Trophoblast cell (in vitro differentiated cells and primary cell): ENCODE measurements around the gene FAM53A.

Experiments used
- DNase-seq, 2 donors: peaks; one replicate each; pipeline ENCODE4 v3.0.0-alpha.2; 2016
- H2AFZ ChIP-seq: 2 replicates; pipeline ENCODE4 v1.6.1; 2013; ENCODE audit warnings: low read length, moderate library complexity, mild to moderate bottlenecking; ENCODE audit not compliant: insufficient read depth, poor library complexity
- H2AK5ac ChIP-seq: 2 replicates; pipeline ENCODE4 v1.6.1; 2013; ENCODE audit warnings: mild to moderate bottlenecking, low read length
- H2BK120ac ChIP-seq: 2 replicates; pipeline ENCODE4 v1.6.1; 2013; ENCODE audit warnings: low read length, mild to moderate bottlenecking, moderate library complexity; ENCODE audit not compliant: insufficient read depth, poor library complexity
- H2BK12ac ChIP-seq: 2 replicates; pipeline ENCODE4 v1.6.1; 2013; ENCODE audit warnings: mild to moderate bottlenecking, low read length, moderate library complexity
- H2BK5ac ChIP-seq: 2 replicates; pipeline ENCODE4 v1.6.1; 2013; ENCODE audit warnings: low read length, low read depth, moderate library complexity, mild to moderate bottlenecking; ENCODE audit not compliant: poor library complexity
- H3K14ac ChIP-seq: 2 replicates; pipeline ENCODE4 v1.6.1; 2013; ENCODE audit warnings: mild to moderate bottlenecking, low read length
- H3K18ac ChIP-seq: 2 replicates; pipeline ENCODE4 v1.6.1; 2013; ENCODE audit warnings: mild to moderate bottlenecking, low read length
- H3K23ac ChIP-seq: 2 replicates; pipeline ENCODE4 v1.6.1; 2013; ENCODE audit warnings: low read length
- H3K27ac ChIP-seq: 2 replicates; pipeline ENCODE4 v1.5.1; 2013; ENCODE audit warnings: low read depth, mild to moderate bottlenecking, inconsistent platforms, low read length, moderate library complexity
- H3K27me3 ChIP-seq: 2 replicates; pipeline ENCODE4 v1.6.1; 2013; ENCODE audit warnings: inconsistent platforms, mild to moderate bottlenecking, low read length, moderate library complexity; ENCODE audit not compliant: insufficient read depth
- H3K36me3 ChIP-seq, 2 experiments: 1 replicate in 1 of 2; 2 replicates in 1 of 2; pipeline ENCODE4 v1.6.1; 2013; ENCODE audit warnings: low read length in 2 of 2, mild to moderate bottlenecking in 2 of 2, moderate library complexity in 1 of 2; ENCODE audit not compliant: insufficient read depth in 2 of 2, control insufficient read depth in 1 of 2
- H3K4ac ChIP-seq: 2 replicates; pipeline ENCODE4 v1.6.1; 2013; ENCODE audit warnings: low read depth, mild to moderate bottlenecking, low read length, moderate library complexity
- H3K4me1 ChIP-seq, 2 experiments: 1 replicate in 1 of 2; 2 replicates in 1 of 2; pipeline ENCODE4 v1.6.1; 2013; ENCODE audit warnings: low read length in 2 of 2, mild to moderate bottlenecking in 2 of 2, moderate library complexity in 1 of 2; ENCODE audit not compliant: insufficient read depth in 2 of 2, control insufficient read depth in 1 of 2
- H3K4me2 ChIP-seq: 2 replicates; pipeline ENCODE4 v1.6.1; 2013; ENCODE audit warnings: inconsistent platforms, mild to moderate bottlenecking, low read length, moderate library complexity
- H3K4me3 ChIP-seq: 2 replicates; pipeline ENCODE4 v1.5.1; 2013; ENCODE audit warnings: mild to moderate bottlenecking, low read depth, low read length, inconsistent platforms
- H3K79me1 ChIP-seq: one replicate; pipeline ENCODE4 v1.6.1; 2013; ENCODE audit warnings: low read length
- H3K79me2 ChIP-seq: 2 replicates; pipeline ENCODE4 v1.6.1; 2013; ENCODE audit warnings: low read length, mild to moderate bottlenecking; ENCODE audit not compliant: control insufficient read depth, insufficient read depth, poor library complexity
- H3K9ac ChIP-seq: 2 replicates; pipeline ENCODE4 v1.6.1; 2013; ENCODE audit warnings: mild to moderate bottlenecking, low read length
- H3K9me3 ChIP-seq: 2 replicates; pipeline ENCODE4 v1.6.1; 2013; ENCODE audit warnings: low read depth, mild to moderate bottlenecking, control low read depth, inconsistent platforms, low read length; ENCODE audit not compliant: insufficient read depth
- H4K12ac ChIP-seq: 2 replicates; pipeline ENCODE4 v1.6.1; 2013; ENCODE audit warnings: low read depth, mild to moderate bottlenecking, low read length, moderate library complexity
- H4K8ac ChIP-seq: 2 replicates; pipeline ENCODE4 v1.6.1; 2013; ENCODE audit warnings: low read depth, mild to moderate bottlenecking, low read length, moderate library complexity
- H4K91ac ChIP-seq: one replicate; pipeline ENCODE4 v1.6.1; 2013; ENCODE audit warnings: low read depth, mild to moderate bottlenecking, low read length, moderate library complexity
- WGBS: extraction: QIAGEN DNeasy Blood & Tissue Kit; methylation state at CpG from one replicate; pipeline ENCODE4 v1.1.7; 2013; ENCODE audit warnings: missing lambda C conversion rate; ENCODE audit not compliant: insufficient read length, insufficient coverage; ENCODE audit errors: extremely low coverage; 5-methylcytosine and 5-hydroxymethylcytosine counted together

FAM53A gene

DNA sequence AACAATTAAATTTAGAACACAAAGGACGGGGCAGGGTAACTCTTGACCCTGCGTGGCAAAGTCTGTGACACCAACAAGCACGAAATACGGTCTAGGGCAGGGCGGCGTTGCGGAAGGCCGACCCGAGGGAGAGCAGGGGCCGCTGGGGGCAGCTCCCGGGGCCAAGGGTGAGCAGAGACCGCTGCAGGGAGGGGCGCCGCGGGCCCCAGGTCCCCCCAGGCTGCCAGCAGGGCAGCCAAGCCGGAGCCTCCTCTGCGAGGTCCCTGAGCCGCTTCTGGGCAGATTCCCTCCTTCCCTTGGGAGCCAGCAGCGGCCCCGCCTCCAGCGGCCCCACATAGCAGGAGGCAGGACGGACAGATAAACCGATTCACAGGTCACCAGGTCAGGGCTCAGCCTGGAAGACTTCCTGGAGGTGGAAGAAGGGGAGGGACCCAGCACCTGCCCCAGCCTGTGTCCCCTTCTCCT, 90.2 kb downstream of the FAM53A start:
- H4K91ac ChIP-seq = no peak overlapping the region
- H3K27ac ChIP-seq = no peak overlapping the region
- H2AFZ ChIP-seq = no peak overlapping the region
- H3K4me1 ChIP-seq = no peaks in the 10 kb centered on the region
- H3K4me3 ChIP-seq = no peak overlapping the region
- no peak for DNase-seq
- H3K23ac ChIP-seq = no peak overlapping the region
- no CpG with 5 or more reads among the region's 23 CpGs for WGBS
- no peaks in the 10 kb centered on the region for H3K27me3 ChIP-seq
- no peak overlapping the region for H3K14ac ChIP-seq
- H3K9me3 ChIP-seq = peaks cover 7% of the 10 kb centered on the region
- H2AK5ac ChIP-seq = no peak overlapping the region
- no peak overlapping the region for H2BK12ac ChIP-seq
- H3K4me2 ChIP-seq = no peak overlapping the region
- no peak overlapping the region for H4K8ac ChIP-seq
- no peak overlapping the region for H4K12ac ChIP-seq
- H3K18ac ChIP-seq = no peak overlapping the region
- H2BK120ac ChIP-seq = no peak overlapping the region
- no peaks in the 10 kb centered on the region for H3K36me3 ChIP-seq
- no peak overlapping the region for H3K4ac ChIP-seq
- H3K79me2 ChIP-seq = no peaks in the 10 kb centered on the region
- no peak overlapping the region for H2BK5ac ChIP-seq
- H3K9ac ChIP-seq = no peak overlapping the region
- no peaks in the 10 kb centered on the region for H3K79me1 ChIP-seq

DNA sequence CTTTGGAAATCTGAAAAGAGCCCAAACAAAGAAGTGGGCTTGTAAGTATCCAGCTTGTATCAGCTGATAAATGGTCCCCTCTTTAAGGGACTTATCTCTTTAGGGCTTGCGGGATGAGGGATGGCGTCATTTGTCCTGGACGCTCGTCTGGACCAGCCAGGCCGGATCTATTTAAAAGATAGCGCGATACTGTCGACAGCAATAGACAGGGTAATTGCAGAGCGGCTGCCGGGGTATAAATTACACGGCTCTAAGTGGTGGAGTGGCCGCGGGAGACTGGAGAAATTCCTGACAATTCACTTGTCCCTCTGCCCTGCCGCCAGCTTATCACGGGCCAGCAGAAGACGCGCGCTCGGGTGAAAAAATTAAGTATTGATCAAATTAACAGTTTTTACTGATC, 90.7 kb downstream of the FAM53A start:
- H3K9me3 ChIP-seq = peaks cover 7% of the 10 kb centered on the region
- no peak overlapping the region for H3K27ac ChIP-seq
- no peak overlapping the region for H3K18ac ChIP-seq
- no peak overlapping the region for H4K8ac ChIP-seq
- no peak overlapping the region for H3K23ac ChIP-seq
- H4K12ac ChIP-seq = no peak overlapping the region
- no peak overlapping the region for H2BK5ac ChIP-seq
- no peaks in the 10 kb centered on the region for H3K27me3 ChIP-seq
- H3K79me2 ChIP-seq = no peaks in the 10 kb centered on the region
- no peak overlapping the region for H4K91ac ChIP-seq
- H2BK120ac ChIP-seq = no peak overlapping the region
- H2AFZ ChIP-seq = no peak overlapping the region
- H3K4me2 ChIP-seq = no peak overlapping the region
- no CpG with 5 or more reads among the region's 19 CpGs for WGBS
- H3K79me1 ChIP-seq = no peaks in the 10 kb centered on the region
- H3K14ac ChIP-seq = no peak overlapping the region
- H2AK5ac ChIP-seq = no peak overlapping the region
- H3K36me3 ChIP-seq = no peaks in the 10 kb centered on the region
- H3K4ac ChIP-seq = no peak overlapping the region
- H2BK12ac ChIP-seq = no peak overlapping the region
- no peaks in the 10 kb centered on the region for H3K4me1 ChIP-seq
- no peak overlapping the region for H3K4me3 ChIP-seq
- DNase-seq = no peak
- no peak overlapping the region for H3K9ac ChIP-seq

DNA sequence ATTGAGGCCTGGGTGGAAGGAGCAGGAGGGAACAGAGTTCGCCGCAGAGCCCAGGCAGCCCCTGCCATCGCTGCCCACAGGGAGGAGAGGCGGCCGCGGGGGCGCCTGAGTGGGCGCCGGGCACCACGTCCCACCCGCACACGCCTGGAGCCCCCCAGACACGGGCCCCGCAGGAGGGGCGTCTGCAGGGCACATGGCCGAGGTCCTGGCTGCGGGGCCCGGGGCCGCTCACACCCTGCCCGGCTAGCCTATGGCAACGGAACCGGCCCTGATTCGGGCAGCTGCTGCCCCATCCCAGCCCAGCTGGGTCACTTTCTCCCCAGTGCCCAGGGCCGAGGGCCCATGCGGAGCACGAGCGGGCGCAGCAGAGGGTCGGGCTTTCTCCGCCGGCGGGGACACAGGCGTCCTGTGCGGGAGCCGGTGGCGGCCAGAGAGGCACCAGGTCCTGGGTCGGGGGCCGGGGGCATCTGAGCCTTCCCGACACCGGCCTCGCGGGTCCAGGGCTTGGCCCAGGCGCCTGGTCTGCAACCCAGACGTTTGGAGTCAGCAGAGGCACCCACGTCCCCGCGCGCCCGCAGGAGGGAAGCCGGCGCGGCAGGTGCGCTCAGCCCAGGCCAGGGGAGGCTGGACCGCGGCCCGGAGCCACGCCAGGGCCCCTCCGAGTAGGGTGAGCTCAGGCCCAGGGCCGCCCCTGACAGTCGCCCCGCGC, 91.2 kb downstream of the FAM53A start:
- DNase-seq = no peak
- Histone ChIP-seq H3K18ac (no peak overlapping the region), H3K4me3 (no peak overlapping the region), H4K12ac (no peak overlapping the region), H3K9ac (no peak overlapping the region), H3K4me1 (no peaks in the 10 kb centered on the region), H3K4me2 (no peak overlapping the region), H3K9me3 (peaks cover 7% of the 10 kb centered on the region), H3K23ac (no peak overlapping the region), H3K27me3 (no peaks in the 10 kb centered on the region), H3K36me3 (no peaks in the 10 kb centered on the region), H3K79me1 (no peaks in the 10 kb centered on the region), H2BK12ac (no peak overlapping the region), H4K91ac (no peak overlapping the region), H3K27ac (no peak overlapping the region), H2AK5ac (no peak overlapping the region), H3K14ac (no peak overlapping the region), H2BK120ac (no peak overlapping the region), H2BK5ac (no peak overlapping the region), H3K4ac (no peak overlapping the region), H2AFZ (no peak overlapping the region), H3K79me2 (no peaks in the 10 kb centered on the region), H4K8ac (no peak overlapping the region)
- WGBS = no CpG with 5 or more reads among the region's 62 CpGs

DNA sequence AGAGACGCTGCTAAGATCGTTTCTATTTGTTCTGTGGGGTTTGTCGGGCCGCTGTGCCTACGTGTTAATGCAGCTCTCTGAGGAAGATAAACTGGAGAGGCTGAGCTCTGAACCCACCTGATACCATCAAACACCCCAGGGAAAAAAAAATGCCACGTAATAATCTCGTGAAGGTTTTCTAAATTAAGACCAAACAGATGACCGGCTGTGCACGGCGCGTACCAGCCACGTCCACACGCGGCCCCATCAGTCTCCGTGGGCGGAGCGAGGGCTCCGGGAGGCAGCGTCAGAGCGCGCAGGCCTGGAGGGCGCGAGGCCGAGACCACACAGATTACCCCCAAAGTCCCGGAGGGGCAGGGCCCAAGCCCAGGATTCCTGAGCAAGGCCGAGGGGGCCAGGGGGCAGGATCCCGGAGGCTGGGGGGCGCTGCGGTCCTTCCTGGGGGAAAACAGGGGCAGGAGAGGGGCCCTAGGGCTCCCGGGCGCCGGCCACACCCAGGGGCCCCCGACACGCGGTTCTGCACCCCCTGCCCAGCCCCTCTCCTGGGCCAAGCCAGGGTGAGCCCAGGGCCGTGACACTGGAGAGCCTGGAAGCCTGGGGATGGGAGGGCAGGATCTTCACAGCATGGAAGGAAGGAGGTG, 91.9 kb downstream of the FAM53A start:
- Histone ChIP-seq H3K9me3 (peaks cover 7% of the 10 kb centered on the region), H3K4ac (no peak overlapping the region), H3K79me1 (no peaks in the 10 kb centered on the region), H3K4me3 (no peak overlapping the region), H2BK5ac (no peak overlapping the region), H3K79me2 (no peaks in the 10 kb centered on the region), H2AFZ (no peak overlapping the region), H2BK120ac (no peak overlapping the region), H3K9ac (no peak overlapping the region), H3K36me3 (no peaks in the 10 kb centered on the region), H4K8ac (no peak overlapping the region), H3K18ac (no peak overlapping the region), H2BK12ac (no peak overlapping the region), H3K23ac (no peak overlapping the region), H4K12ac (no peak overlapping the region), H3K27me3 (no peaks in the 10 kb centered on the region), H4K91ac (no peak overlapping the region), H3K27ac (no peak overlapping the region), H3K4me1 (no peaks in the 10 kb centered on the region), H3K14ac (no peak overlapping the region), H2AK5ac (no peak overlapping the region), H3K4me2 (no peak overlapping the region)
- DNase-seq = no peak
- WGBS = no CpG with 5 or more reads among the region's 36 CpGs
